ENCODE data around the gene HIP1R. TPM values are rescaled to one million over a fixed set of nuclear protein-coding genes. Genes with fewer than 3 reads are reported as not detected.
A peak's percentile ranks its signal among the peaks of the same experiment; 100 is the strongest.
"Not testable (repeated sequence)": the region's sequence is repeated elsewhere in the genome, so short reads cannot be mapped to it uniquely, and the experiment has no call there.

The HIP1R gene
- total RNA-seq, 1 donor from 2014 or later = 66.0 TPM

- Histone ChIP-seq H3K36me3 (peaks cover 0 to under 1% of the 10 kb centered on the region in 2 donors), H3K27ac (no peak overlapping the region), H3K9me3 (no peaks in the 10 kb centered on the region), H3K4me1 (peaks cover 84% of the 10 kb centered on the region), H3K27me3 (no peaks in the 10 kb centered on the region), H3K4me3 (no peak overlapping the region)
- intact Hi-C loops (cut with DNase I) = no loop called here
- TF ChIP-seq POLR2A (IDR thresholded peaks at IDR 0.05) (no peak), CTCF (IDR thresholded peaks at IDR 0.05) (no peak), POLR2AphosphoS5 (IDR thresholded peaks at IDR 0.05; ENCODE audit: insufficient read depth in 1 of 2, low read depth in 1 of 2) (no peak)
- no peak for DNase-seq (ENCODE audit: extremely low spot score in 2 of 2)
These were observed 40.4 kb downstream of the HIP1R start for GRCh38 chr12:122875590-122876220.

GRCh38 chr12:122876281-122876680, 41.0 kb downstream of the HIP1R start:
- H3K9me3 ChIP-seq; H3K27me3 ChIP-seq; H3K27ac ChIP-seq; intact Hi-C loops (cut with DNase I); H3K4me3 ChIP-seq; DNase-seq (ENCODE audit: extremely low spot score in 2 of 2); H3K36me3 ChIP-seq: not testable (repeated sequence)
- H3K4me1 ChIP-seq = peaks cover 84% of the 10 kb centered on the region

GRCh38 chr12:122876731-122877130, 41.5 kb downstream of the HIP1R start:
- intact Hi-C loops (cut with DNase I) = no loop called here
- Histone ChIP-seq H3K27ac (no peak overlapping the region), H3K36me3 (no peaks in the 10 kb centered on the region), H3K27me3 (no peaks in the 10 kb centered on the region), H3K4me1 (peaks cover 83% of the 10 kb centered on the region), H3K4me3 (no peak overlapping the region), H3K9me3 (no peaks in the 10 kb centered on the region)
- DNase-seq (ENCODE audit: extremely low spot score in 2 of 2) = no peak
- TF ChIP-seq POLR2A (IDR thresholded peaks at IDR 0.05) (no peak), CTCF (IDR thresholded peaks at IDR 0.05) (no peak), POLR2AphosphoS5 (IDR thresholded peaks at IDR 0.05; ENCODE audit: insufficient read depth in 1 of 2, low read depth in 1 of 2) (no peak)

GRCh38 chr12:122878780-122879612, 43.7 kb downstream of the HIP1R start:
- intact Hi-C loops (cut with DNase I) = no loop called here
- Histone ChIP-seq H3K27me3 (no peaks in the 10 kb centered on the region), H3K4me3 (no peak overlapping the region), H3K4me1 (peaks cover 78% of the 10 kb centered on the region), H3K36me3 (no peaks in the 10 kb centered on the region), H3K27ac (peak overlapping the region; percentile 31), H3K9me3 (no peaks in the 10 kb centered on the region)
- DNase-seq (ENCODE audit: extremely low spot score in 2 of 2) = no peak
- no peak for TF ChIP-seq POLR2AphosphoS5 (IDR thresholded peaks at IDR 0.05; ENCODE audit: insufficient read depth in 1 of 2, low read depth in 1 of 2)
- TF ChIP-seq CTCF (IDR thresholded peaks at IDR 0.05) = no peak
- TF ChIP-seq POLR2A (IDR thresholded peaks at IDR 0.05) = no peak

- Histone ChIP-seq H3K4me3 (no peak overlapping the region), H3K36me3 (no peaks in the 10 kb centered on the region), H3K27ac (peak overlapping the region; percentile 31), H3K27me3 (no peaks in the 10 kb centered on the region), H3K9me3 (no peaks in the 10 kb centered on the region), H3K4me1 (peaks cover 83% of the 10 kb centered on the region)
- DNase-seq (ENCODE audit: extremely low spot score in 2 of 2) = no peak
- intact Hi-C loops (cut with DNase I) = no loop called here
- TF ChIP-seq CTCF (IDR thresholded peaks at IDR 0.05) (no peak), POLR2AphosphoS5 (IDR thresholded peaks at IDR 0.05; ENCODE audit: insufficient read depth in 1 of 2, low read depth in 1 of 2) (no peak), POLR2A (IDR thresholded peaks at IDR 0.05) (no peak)
These were observed 45.0 kb downstream of the HIP1R start for GRCh38 chr12:122880155-122880667.
